Activated CD8-positive, alpha-beta memory T cell treated with anti-CD3 and anti-CD28 coated beads, Interleukin-2, amount 50 U/mL, for 24 hours (primary cell): ENCODE data around the gene B4GALT6.

Experiments
- DNase-seq: peaks from one replicate; pipeline ENCODE4 v3.0.0-alpha.2; 2020; ENCODE audit errors: extremely low read depth

B4GALT6 gene

GRCh38 chr18:31633392-31634330 lies 50.7 kb downstream of the B4GALT6 start:
- no peak for DNase-seq

DNA sequence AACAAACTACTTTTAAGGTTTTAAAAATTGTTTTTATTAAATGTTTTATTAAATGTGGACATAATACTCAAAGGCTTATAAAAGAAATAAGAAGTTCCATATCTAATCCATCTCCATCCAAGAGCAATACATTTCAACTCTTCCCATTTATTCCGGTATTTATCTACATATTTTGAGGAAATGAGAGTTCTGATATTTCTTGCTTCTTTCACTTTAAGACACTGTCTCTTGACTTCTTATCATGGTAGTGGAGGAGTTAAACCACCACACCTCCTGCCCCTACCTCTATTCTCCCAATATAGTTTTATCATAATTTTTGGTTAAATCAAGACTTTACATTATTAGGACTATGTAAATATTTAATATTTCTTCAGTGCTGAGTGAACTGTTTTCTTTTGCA lies 52.0 kb downstream of the B4GALT6 start:
- DNase-seq: no peak

- DNase-seq: no peak
Measured at GRCh38 chr18:31631526-31631925, 52.9 kb downstream of the B4GALT6 start.

DNA sequence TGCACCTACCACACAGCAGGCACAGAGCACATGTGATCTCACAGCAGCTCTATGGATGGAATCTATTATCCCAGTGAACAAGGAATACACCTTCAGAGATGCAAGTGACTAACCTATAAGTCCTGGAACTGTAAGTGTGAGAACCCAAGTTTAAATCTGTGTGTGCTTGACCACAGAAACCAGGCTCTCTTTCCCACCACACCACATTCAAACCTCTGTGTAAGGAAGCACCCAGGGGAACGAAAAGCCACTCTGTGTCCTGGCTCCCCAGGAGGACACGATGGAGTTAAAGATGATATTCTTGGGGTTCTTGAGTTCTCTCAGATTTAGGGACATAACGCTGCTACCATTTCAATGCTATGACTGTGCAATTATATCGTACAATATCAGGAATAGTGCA lies 53.8 kb downstream of the B4GALT6 start:
- DNase-seq: no peak

- no peak for DNase-seq
Measured at GRCh38 chr18:31626409-31626808, 58.0 kb downstream of the B4GALT6 start.

DNA sequence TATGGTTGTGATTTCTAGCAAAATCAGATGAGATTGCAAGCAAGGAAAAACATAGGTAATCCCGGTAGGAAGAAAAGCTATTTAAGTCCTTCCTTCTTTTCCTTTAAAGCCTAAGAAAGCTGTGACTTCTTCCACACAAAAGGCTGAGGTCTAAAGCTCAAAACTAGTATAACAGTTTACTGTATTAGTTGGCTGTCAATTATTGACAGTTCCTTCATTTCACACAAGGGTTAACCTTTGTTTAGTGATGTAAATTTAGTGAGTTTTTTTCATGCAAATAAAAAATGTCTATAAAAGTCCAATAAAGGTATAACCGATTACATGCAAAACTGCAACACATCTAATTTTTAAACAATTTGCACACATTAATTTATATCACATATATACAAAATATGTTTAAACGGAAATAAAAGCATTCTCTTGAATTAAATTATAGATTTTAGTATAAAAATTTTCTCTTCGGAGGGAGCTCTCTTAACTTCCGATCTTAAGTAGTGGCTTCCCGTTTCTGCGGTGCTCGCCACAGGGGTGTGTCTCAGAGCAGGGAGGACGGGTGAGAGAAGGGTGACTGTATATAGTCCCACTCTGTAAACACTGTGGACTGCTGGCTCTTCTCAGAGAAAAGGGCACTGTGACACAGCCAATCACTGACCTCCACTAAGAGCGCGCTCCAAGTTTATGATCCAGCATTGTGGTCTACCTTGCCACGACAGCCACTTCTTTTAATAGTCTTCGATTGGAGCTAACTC lies 59.3 kb downstream of the B4GALT6 start:
- DNase-seq: no peak

GRCh38 chr18:31619291-31619690 lies 65.1 kb downstream of the B4GALT6 start:
- DNase-seq: no peak

GRCh38 chr18:31618801-31619200 lies 65.6 kb downstream of the B4GALT6 start:
- no peak for DNase-seq

DNA sequence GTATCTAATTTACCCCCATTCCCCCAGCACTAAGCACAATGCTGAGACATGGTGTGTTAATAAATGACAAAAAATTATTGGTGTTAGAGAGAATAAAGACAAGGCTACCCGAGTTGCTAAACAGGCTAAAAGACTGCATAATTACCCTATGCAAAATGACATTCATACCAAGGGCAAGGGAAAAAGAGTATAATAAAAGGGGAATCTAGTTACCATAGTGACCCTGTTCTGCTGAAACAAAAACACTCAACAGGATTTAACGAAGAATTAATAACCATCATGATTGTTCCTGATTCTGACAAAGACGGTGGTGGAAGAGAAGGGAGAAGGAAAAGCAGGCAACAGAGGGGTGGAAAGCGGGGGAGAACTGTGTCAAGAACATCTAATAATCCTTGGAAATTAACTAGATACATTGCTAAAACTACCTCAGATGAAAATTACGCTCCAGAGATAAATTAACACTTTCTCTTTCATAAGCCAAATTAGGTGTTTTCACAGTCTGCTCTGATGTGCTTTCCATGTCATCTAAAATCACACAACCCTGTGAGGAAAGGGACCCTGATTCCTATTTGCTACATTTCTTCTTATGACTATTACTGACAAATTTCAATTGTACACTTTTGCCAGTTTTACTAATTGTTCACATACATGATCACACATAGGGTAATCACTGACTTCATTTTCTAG lies 67.2 kb downstream of the B4GALT6 start:
- DNase-seq: no peak

DNA sequence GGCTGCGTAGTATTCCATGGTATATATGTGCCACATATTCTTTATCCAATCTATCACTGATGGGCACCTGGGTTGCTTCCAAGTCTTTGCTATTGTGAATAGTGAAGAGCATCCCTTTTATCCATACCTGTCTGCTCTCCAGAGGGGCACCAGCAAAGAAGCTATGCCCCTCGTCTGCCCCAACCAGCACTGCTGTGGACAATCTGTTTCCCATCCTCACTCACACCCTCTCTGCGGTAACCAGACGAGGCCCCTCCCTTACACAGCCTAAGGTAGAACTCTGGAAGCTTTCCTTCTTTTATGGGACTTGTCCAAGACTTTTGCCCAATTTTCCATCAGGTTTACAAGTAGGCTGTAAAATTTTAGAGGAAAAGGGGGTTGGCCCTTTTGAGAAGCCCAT lies 67.8 kb downstream of the B4GALT6 start:
- DNase-seq: no peak

- DNase-seq: no peak
Measured at GRCh38 chr18:31614044-31614443, 70.3 kb downstream of the B4GALT6 start.

GRCh38 chr18:31612124-31612523 lies 72.3 kb downstream of the B4GALT6 start:
- no peak for DNase-seq

GRCh38 chr18:31611511-31611910 lies 72.9 kb downstream of the B4GALT6 start:
- DNase-seq: no peak

DNA sequence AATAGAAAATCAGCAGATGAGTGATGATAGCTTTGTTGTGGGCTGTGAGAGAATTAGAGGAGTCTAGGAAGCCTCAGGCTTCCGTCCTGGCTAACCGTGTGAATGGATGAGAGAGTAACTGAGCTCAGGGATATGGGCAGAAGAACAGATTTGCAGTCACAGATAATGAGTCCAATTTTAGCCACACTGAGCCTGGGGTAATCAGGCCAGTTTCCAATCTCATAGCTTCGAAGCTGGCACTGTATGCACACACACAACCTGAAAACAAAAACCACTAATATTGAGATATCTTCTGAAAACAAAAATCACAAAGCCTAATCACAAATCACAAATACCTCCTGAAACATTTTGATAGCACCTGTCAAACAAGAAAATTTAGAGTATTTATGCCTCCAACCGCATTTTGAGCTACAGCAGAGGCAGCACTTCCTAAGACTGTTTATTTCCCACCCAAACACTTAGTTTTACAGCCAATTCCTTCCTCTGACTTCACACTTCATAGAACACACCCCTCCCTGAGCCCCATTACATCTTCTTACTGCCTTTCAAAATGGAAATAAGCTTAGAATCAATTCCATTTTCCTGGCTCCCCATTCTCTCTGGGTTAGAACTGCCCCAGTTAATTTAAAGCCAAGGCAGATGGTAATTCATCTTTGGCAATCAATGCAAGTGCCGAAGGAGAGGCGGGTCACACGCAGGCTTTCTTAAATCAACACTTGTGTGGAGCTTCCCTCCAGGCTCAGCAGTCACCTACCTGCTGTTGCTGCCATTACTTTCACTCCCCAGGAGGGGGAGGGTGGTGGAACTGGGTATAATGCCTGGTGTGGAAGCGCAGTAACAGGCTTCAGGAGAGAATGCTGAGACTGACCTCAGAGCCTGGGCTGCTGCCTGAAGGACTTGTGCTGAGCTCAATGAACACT lies 73.8 kb downstream of the B4GALT6 start:
- DNase-seq: no peak

DNA sequence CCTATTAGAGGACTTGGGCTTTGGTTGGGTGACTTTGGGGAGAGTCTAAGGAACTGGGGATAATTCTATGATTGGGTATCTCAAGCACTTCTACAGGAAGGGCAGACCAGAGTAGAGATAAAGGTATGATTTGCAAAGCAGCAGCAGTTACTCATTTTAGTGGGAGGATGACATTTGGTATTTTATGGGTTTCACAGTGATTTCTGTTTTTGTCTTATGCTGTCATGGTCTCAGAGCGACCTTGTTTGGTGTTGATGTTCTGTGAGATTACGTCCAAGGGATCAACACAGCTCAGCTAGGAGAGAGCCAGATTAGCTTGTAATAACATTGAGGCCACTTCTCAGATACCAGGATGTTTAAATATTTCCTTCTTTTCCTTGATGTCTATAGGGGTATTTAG lies 74.5 kb downstream of the B4GALT6 start:
- no peak for DNase-seq

DNA sequence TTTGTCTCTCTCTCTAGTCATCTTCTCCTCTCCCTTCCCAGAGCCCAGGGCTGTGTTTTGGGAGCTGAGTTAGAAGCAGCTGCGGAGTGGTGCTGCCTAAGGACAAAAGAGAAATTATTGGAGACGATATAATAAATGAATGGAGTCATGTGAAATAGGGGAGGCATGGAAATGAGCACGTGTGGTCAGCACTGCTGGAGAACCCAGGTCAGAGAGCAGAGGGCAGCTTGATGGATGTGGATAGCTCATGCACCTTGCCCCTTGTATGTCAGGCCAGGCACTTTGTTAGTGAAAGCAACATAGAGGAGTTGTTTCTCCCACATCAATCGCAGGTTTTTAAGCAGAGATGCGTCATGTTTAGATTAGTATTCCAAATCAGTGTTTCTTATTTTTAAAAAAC lies 77.0 kb downstream of the B4GALT6 start:
- DNase-seq: no peak

- no peak for DNase-seq
Measured at GRCh38 chr18:31606265-31606664, 78.1 kb downstream of the B4GALT6 start.

DNA sequence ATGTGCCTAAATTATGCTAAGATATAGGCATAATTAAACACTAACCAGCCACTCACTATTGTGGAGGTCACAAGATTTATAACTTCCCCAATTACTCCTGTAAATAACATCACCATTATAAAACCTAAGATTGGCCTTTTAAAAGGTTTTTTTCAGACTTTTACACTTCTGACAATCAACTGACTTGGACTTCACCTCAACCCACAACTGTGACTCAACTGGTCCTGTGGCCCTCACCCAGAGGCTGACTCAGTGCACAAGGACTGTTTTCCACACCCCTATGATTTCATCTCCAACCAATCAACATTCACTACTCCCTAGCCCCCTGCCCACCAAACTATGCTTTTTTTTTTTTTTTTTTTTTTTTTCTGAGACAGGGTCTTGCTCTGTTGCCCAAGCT lies 81.1 kb downstream of the B4GALT6 start:
- DNase-seq: no peak

- no peak for DNase-seq
Measured at GRCh38 chr18:31598021-31598805, 86.2 kb downstream of the B4GALT6 start.

GRCh38 chr18:31596081-31596872 lies 88.1 kb downstream of the B4GALT6 start:
- DNase-seq: no peak
